ENCODE measurements around the gene TSHR.

GRCh38 chr14:81068176-81068782, 112.9 kb downstream of the TSHR start:
- TF ChIP-seq CTCF (IDR thresholded peaks at IDR 0.05) (no peak), POLR2A (IDR thresholded peaks at IDR 0.05) (no peak)
